GM18861 (cell line): ENCODE measurements around the gene GGT5.
"Not testable (repeated sequence)": the region's sequence is repeated elsewhere in the genome, so short reads cannot be mapped to it uniquely, and the experiment has no call there.

Experiments
- ATAC-seq: cut with Tn5 transposase; IDR thresholded peaks from one replicate; pipeline ENCODE4 v1.9.1; 2021; ENCODE audit not compliant: unreplicated experiment

Gene GGT5

GRCh38 chr22:24233816-24234215 lies 11.1 kb downstream of the GGT5 start:
- no peak for ATAC-seq

GRCh38 chr22:24233235-24233634 lies 11.6 kb downstream of the GGT5 start:
- ATAC-seq, result no peak

- no peak for ATAC-seq
These were observed 12.2 kb downstream of the GGT5 start for GRCh38 chr22:24232725-24233124.

GRCh38 chr22:24232124-24232523 lies 12.8 kb downstream of the GGT5 start:
- ATAC-seq, result no peak

GRCh38 chr22:24231706-24232105 lies 13.2 kb downstream of the GGT5 start:
- ATAC-seq, result no peak

- no peak for ATAC-seq
These were observed 13.8 kb downstream of the GGT5 start for GRCh38 chr22:24230911-24231656.

- ATAC-seq, result no peak
These were observed 18.9 kb downstream of the GGT5 start for GRCh38 chr22:24225951-24226350.

- no peak for ATAC-seq
These were observed 19.8 kb downstream of the GGT5 start for GRCh38 chr22:24225044-24225601.

GRCh38 chr22:24224468-24224867 lies 20.4 kb downstream of the GGT5 start:
- ATAC-seq, result no peak

GRCh38 chr22:24219750-24220149 lies 25.1 kb downstream of the GGT5 start:
- no peak for ATAC-seq

GRCh38 chr22:24217384-24217783 lies 27.5 kb downstream of the GGT5 start:
- no peak for ATAC-seq

- no peak for ATAC-seq
These were observed 28.2 kb downstream of the GGT5 start for GRCh38 chr22:24216541-24217209.

GRCh38 chr22:24214467-24215285 lies 30.2 kb downstream of the GGT5 start:
- no peak for ATAC-seq

- ATAC-seq, result not testable (repeated sequence)
These were observed 31.8 kb downstream of the GGT5 start for GRCh38 chr22:24213111-24213510.

GRCh38 chr22:24211716-24212115 lies 33.2 kb downstream of the GGT5 start:
- ATAC-seq, result not testable (repeated sequence)

GRCh38 chr22:24210409-24210808 lies 34.5 kb downstream of the GGT5 start:
- not testable (repeated sequence) for ATAC-seq

GRCh38 chr22:24209687-24210086 lies 35.2 kb downstream of the GGT5 start:
- ATAC-seq, result no peak

- ATAC-seq, result no peak
These were observed 35.9 kb downstream of the GGT5 start for GRCh38 chr22:24209016-24209415.

- ATAC-seq, result no peak
These were observed 36.7 kb downstream of the GGT5 start for GRCh38 chr22:24208012-24208749.

- no peak for ATAC-seq
These were observed 37.4 kb downstream of the GGT5 start for GRCh38 chr22:24207264-24208011.
